Fibroblast of the aortic adventitia (primary cell): ENCODE data around the gene LRFN3. TPM values are rescaled to one million over a fixed set of nuclear protein-coding genes. Genes with fewer than 3 reads are reported as not detected.
"Not testable (repeated sequence)": the region's sequence is repeated elsewhere in the genome, so short reads cannot be mapped to it uniquely, and the experiment has no call there.

ENCODE experiments used
- DNase-seq: peaks from one replicate; pipeline ENCODE4 v3.0.0-alpha.2; 2010; ENCODE audit warnings: low read depth
- H3K4me3 ChIP-seq: 2 replicates; pipeline ENCODE4 v1.5.1; 2011; ENCODE audit warnings: low read depth, mild to moderate bottlenecking, control low read depth, low read length, moderate library complexity
- CTCF ChIP-seq: IDR thresholded peaks from 2 replicates; pipeline ENCODE4 v1.5.1; 2011; ENCODE audit warnings: mild to moderate bottlenecking, low read length, control low read depth, inconsistent platforms; ENCODE audit not compliant: insufficient read depth
- total RNA-seq: library from RNA; depleted of rRNA; stranded (reverse); fragments of >200 nt; gene quantifications from 2 replicates; pipeline ENCODE4 v1.2.3, GENCODE V29; 2012; ENCODE audit warnings: low replicate concordance

The LRFN3 gene
- total RNA-seq = 5.9 and 9.3 TPM in 2 replicates

GRCh38 chr19:35935911-35936737 is at the start of gene LRFN3:
LRFN3 (plus strand) TSS chr19:35936374; CDS start chr19:35939426, 3,052 bp downstream.
- H3K4me3 ChIP-seq = peak within 1 kb of the TSS; percentile 78
- peak; percentile 58 for DNase-seq
- no peak for TF ChIP-seq CTCF

GRCh38 chr19:35887197-35887596 is 49.0 kb upstream of the LRFN3 start:
- H3K4me3 ChIP-seq = no peak overlapping the region
- TF ChIP-seq CTCF = no peak
- no peak for DNase-seq

GRCh38 chr19:35888398-35888797 is 47.8 kb upstream of the LRFN3 start:
- no peak overlapping the region for H3K4me3 ChIP-seq
- no peak for DNase-seq
- no peak for TF ChIP-seq CTCF

- no peak for TF ChIP-seq CTCF
- no peak for DNase-seq
- H3K4me3 ChIP-seq = no peak overlapping the region
Observed at GRCh38 chr19:35889370-35890112, 46.6 kb upstream of the LRFN3 start.

- DNase-seq = no peak
- TF ChIP-seq CTCF = no peak
- no peak overlapping the region for H3K4me3 ChIP-seq
Observed at GRCh38 chr19:35890113-35890650, 46.0 kb upstream of the LRFN3 start.

GRCh38 chr19:35891819-35892218 is 44.4 kb upstream of the LRFN3 start:
- DNase-seq, H3K4me3 ChIP-seq: not testable (repeated sequence)

GRCh38 chr19:35894342-35894741 is 41.8 kb upstream of the LRFN3 start:
- H3K4me3 ChIP-seq = no peak overlapping the region
- TF ChIP-seq CTCF = no peak
- DNase-seq = no peak
